Smooth muscle cell (in vitro differentiated cells): ENCODE data around the gene DENND4C. TPM values are rescaled to one million over a fixed set of nuclear protein-coding genes. Genes with fewer than 3 reads are reported as not detected.
A peak's percentile ranks its signal among the peaks of the same experiment; 100 is the strongest.

Experiments
- DNase-seq: peaks from one replicate; lab custom pipeline; 2025; ENCODE audit not compliant: unreplicated experiment; lab: John Stamatoyannopoulos, UW
- H2AFZ ChIP-seq: fragments of 200-600 bp; sonication (generic); 2 replicates; pipeline ENCODE4 v1.6.0; 2016; ENCODE audit warnings: antibody characterized with exemption, low read depth, mild to moderate bottlenecking
- H3F3A ChIP-seq: fragments of 200-600 bp; sonication (generic); 2 replicates; pipeline ENCODE4 v1.6.0; 2017; ENCODE audit warnings: antibody characterized with exemption, low read depth
- H3K27ac ChIP-seq: fragments of 200-600 bp; sonication (generic); 2 replicates; pipeline ENCODE4 v1.5.1; 2016; ENCODE audit warnings: low read depth, mild to moderate bottlenecking
- H3K27me3 ChIP-seq: fragments of 200-600 bp; sonication (generic); 2 replicates; pipeline ENCODE4 v1.6.1; 2016; ENCODE audit warnings: low read depth, mild to moderate bottlenecking
- H3K36me3 ChIP-seq: fragments of 200-600 bp; sonication (generic); 2 replicates; pipeline ENCODE4 v1.5.1; 2016; ENCODE audit warnings: low read depth
- H3K4me1 ChIP-seq: fragments of 200-600 bp; sonication (generic); 2 replicates; pipeline ENCODE4 v1.5.1; 2016; ENCODE audit warnings: low read depth
- H3K4me2 ChIP-seq: fragments of 200-600 bp; sonication (generic); 2 replicates; pipeline ENCODE4 v1.6.0; 2016; ENCODE audit warnings: mild to moderate bottlenecking
- H3K4me3 ChIP-seq: fragments of 200-600 bp; sonication (generic); 2 replicates; pipeline ENCODE4 v1.5.1; 2016; ENCODE audit warnings: mild to moderate bottlenecking
- H3K79me2 ChIP-seq: fragments of 200-600 bp; sonication (generic); 2 replicates; pipeline ENCODE4 v1.6.0; 2016; ENCODE audit warnings: low read depth, mild to moderate bottlenecking
- H3K9ac ChIP-seq: fragments of 200-600 bp; sonication (generic); 2 replicates; pipeline ENCODE4 v1.6.0; 2016; ENCODE audit warnings: low read depth
- H3K9me3 ChIP-seq: fragments of 200-600 bp; sonication (generic); replicated peaks from 2 replicates; pipeline ENCODE4 v1.5.1; 2016; ENCODE audit warnings: low read depth
- H4K20me1 ChIP-seq: fragments of 200-600 bp; sonication (generic); 2 replicates; pipeline ENCODE4 v1.6.0; 2016; ENCODE audit warnings: low read depth
- CTCF ChIP-seq: fragments of 200-600 bp; sonication (generic); IDR thresholded peaks from 2 replicates; pipeline ENCODE4 v1.5.1; 2017; ENCODE audit warnings: borderline replicate concordance, mild to moderate bottlenecking, antibody characterized with exemption; ENCODE audit not compliant: insufficient read depth, poor library complexity, severe bottlenecking
- WGBS: methylation state at CpG from one replicate; pipeline ENCODE4 v1.1.7; 2016; ENCODE audit warnings: low lambda C conversion rate; 5-methylcytosine and 5-hydroxymethylcytosine counted together
- polyA plus RNA-seq: library from polyadenylated mRNA; unstranded; fragments of >200 nt; fragmentation: Nextera tagmentation; extraction: Ambion mirVana; gene quantifications from 2 replicates; pipeline ENCODE4 v1.2.1, GENCODE V29; 2016
- total RNA-seq: library from RNA; depleted of rRNA; stranded (reverse); fragments of >200 nt; gene quantifications from 2 replicates; pipeline ENCODE4 v1.2.3, GENCODE V29; 2014

Gene DENND4C
- total and polyA plus RNA-seq, 2 experiments from 2014 or later = 4.0 to 24.8 TPM

DNA sequence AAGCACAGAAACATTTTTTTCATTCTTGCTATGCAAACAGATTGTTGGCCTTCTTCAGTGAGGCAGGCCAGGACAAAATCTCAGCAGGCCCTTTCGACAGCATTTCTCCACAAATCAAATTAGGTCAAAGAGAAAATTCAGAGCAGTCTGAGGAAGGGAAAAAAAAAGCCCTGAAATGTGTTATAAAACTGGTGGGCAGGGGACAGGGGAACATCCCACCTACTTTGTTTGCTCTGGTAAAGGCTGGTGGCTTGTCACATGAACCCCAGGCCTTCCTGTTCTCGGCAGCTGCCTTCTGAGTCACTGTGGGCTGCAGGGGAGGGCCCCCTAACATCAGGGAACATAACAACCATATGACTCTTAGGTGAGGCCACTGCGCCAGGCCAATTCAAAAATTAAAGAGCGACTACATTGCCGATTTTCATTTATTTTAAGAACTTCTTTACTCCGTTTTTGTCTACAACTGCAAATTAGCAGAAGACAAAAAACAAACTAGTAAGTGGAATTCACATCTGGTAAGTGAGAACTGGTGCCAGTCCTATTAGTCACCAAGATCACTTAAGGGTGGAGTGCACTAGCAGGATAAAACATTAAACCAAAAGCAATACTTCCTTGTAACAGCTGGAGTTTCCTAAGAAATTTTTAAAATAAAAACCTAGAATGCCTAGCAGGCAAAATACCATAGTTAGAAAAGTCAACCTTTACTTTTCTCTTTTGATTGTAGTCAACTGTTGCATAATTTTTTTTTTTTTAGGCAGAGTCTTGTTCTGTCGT is 46.2 kb upstream of the DENND4C start:
- Histone ChIP-seq H4K20me1 (no peaks in the 10 kb centered on the region), H3F3A (peaks cover 4% of the 10 kb centered on the region), H3K9ac (peak overlapping the region; percentile 69), H3K4me1 (no peaks in the 10 kb centered on the region), H3K27me3 (no peaks in the 10 kb centered on the region), H3K79me2 (no peaks in the 10 kb centered on the region), H3K27ac (peak overlapping the region; percentile 93), H2AFZ (peak overlapping the region; percentile 52), H3K4me2 (peak overlapping the region; percentile 71), H3K36me3 (no peaks in the 10 kb centered on the region), H3K4me3 (peak overlapping the region; percentile 1), H3K9me3 (no peaks in the 10 kb centered on the region)
- 12% methylated on average over 7 of the region's 7 CpGs for WGBS
- DNase-seq = peak; percentile 19
- no peak for TF ChIP-seq CTCF

DNA sequence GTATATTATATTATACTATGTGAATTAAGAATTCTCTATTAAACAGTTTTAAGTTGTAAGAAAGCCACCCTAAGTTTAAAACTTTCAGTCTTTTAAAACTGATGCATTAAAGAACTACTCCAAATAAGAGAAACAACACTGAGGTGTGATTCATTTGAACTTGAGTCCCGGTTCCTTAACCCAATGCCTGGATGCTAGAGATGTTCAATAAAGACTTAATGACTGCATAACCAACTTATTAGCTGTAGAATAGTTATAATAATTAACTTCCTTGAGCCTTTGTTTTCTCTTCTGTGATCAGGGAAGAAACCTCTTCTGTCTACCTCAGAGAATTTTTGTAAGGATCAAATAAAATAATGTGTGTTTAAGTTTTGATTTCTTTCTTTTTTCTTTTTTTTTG is 45.3 kb upstream of the DENND4C start:
- H3K27me3 ChIP-seq = no peaks in the 10 kb centered on the region
- H3K4me1 ChIP-seq = no peaks in the 10 kb centered on the region
- no peak for TF ChIP-seq CTCF
- WGBS = 95% methylated on average over 1 of the region's 1 CpG
- H3K9me3 ChIP-seq = no peaks in the 10 kb centered on the region
- peaks cover 4% of the 10 kb centered on the region for H3F3A ChIP-seq
- no peaks in the 10 kb centered on the region for H3K79me2 ChIP-seq
- no peaks in the 10 kb centered on the region for H3K36me3 ChIP-seq
- H2AFZ ChIP-seq = no peak overlapping the region
- DNase-seq = no peak
- peak overlapping the region; percentile 93 for H3K27ac ChIP-seq
- H3K9ac ChIP-seq = no peak overlapping the region
- no peak overlapping the region for H3K4me2 ChIP-seq
- H4K20me1 ChIP-seq = no peaks in the 10 kb centered on the region
- no peak overlapping the region for H3K4me3 ChIP-seq

DNA sequence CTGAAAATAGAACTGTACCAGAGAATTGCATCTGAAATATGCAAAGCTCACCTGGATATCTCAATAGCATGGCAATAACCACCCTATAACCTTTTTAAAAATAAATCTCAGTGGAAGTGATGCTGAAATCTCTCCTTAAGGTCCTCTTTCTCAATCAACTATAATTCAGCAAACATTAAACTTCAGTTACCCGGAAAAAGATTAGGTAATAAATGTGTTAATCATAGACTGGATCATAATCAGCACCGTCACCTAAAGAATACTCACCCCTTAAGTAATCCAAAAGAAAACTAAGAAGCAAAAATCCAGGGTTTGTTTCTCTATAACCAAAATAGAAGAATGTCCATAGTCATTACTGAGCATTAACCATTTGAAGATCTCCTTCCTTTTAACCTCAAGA is 44.3 kb upstream of the DENND4C start:
- Histone ChIP-seq H3K27ac (no peak overlapping the region), H3K9me3 (no peaks in the 10 kb centered on the region), H3K36me3 (no peaks in the 10 kb centered on the region), H3K4me1 (no peaks in the 10 kb centered on the region), H2AFZ (no peak overlapping the region), H3K4me2 (no peak overlapping the region), H3K4me3 (no peak overlapping the region), H3K79me2 (no peaks in the 10 kb centered on the region), H3K9ac (no peak overlapping the region), H3K27me3 (no peaks in the 10 kb centered on the region), H4K20me1 (no peaks in the 10 kb centered on the region), H3F3A (peaks cover 4% of the 10 kb centered on the region)
- no peak for TF ChIP-seq CTCF
- no peak for DNase-seq
- 86% methylated on average over 2 of the region's 2 CpGs for WGBS

GRCh38 chr9:19188771-19189170 is 41.7 kb upstream of the DENND4C start:
- H2AFZ ChIP-seq = no peak overlapping the region
- no peaks in the 10 kb centered on the region for H3K4me1 ChIP-seq
- H3F3A ChIP-seq = peaks cover 4% of the 10 kb centered on the region
- no peaks in the 10 kb centered on the region for H4K20me1 ChIP-seq
- H3K27ac ChIP-seq = no peak overlapping the region
- H3K79me2 ChIP-seq = no peaks in the 10 kb centered on the region
- H3K4me2 ChIP-seq = no peak overlapping the region
- TF ChIP-seq CTCF = no peak
- H3K36me3 ChIP-seq = no peaks in the 10 kb centered on the region
- DNase-seq = no peak
- WGBS = 93% methylated on average over 5 of the region's 5 CpGs
- H3K4me3 ChIP-seq = no peak overlapping the region
- H3K9ac ChIP-seq = no peak overlapping the region
- H3K9me3 ChIP-seq = no peaks in the 10 kb centered on the region
- no peaks in the 10 kb centered on the region for H3K27me3 ChIP-seq
